Glutamatergic neuron (in vitro differentiated cells): Measurements from ENCODE around the gene AKNAD1. TPM values are rescaled to one million over a fixed set of nuclear protein-coding genes. Genes with fewer than 3 reads are reported as not detected.

Experiments used
- DNase-seq: peaks from one replicate; pipeline ENCODE4 v3.0.0; 2022
- H3K27ac Mint-ChIP-seq: one replicate; pipeline ENCODE4 v1.8.0; 2020; ENCODE audit warnings: mild to moderate bottlenecking, mixed read lengths, inconsistent platforms; ENCODE audit not compliant: unreplicated experiment
- H3K27me3 Mint-ChIP-seq: one replicate; pipeline ENCODE4 v1.8.0; 2020; ENCODE audit warnings: mild to moderate bottlenecking, moderate library complexity, mixed read lengths, inconsistent platforms; ENCODE audit not compliant: unreplicated experiment
- H3K36me3 Mint-ChIP-seq: one replicate; pipeline ENCODE4 v1.8.0; 2020; ENCODE audit warnings: mild to moderate bottlenecking, mixed read lengths, inconsistent platforms; ENCODE audit not compliant: unreplicated experiment
- H3K4me1 Mint-ChIP-seq: one replicate; pipeline ENCODE4 v1.8.0; 2020; ENCODE audit warnings: mild to moderate bottlenecking, low read depth, mixed read lengths, inconsistent platforms; ENCODE audit not compliant: unreplicated experiment
- H3K4me3 Mint-ChIP-seq: one replicate; pipeline ENCODE4 v1.8.0; 2020; ENCODE audit warnings: mild to moderate bottlenecking, mixed read lengths, inconsistent platforms; ENCODE audit not compliant: unreplicated experiment
- H3K9me3 Mint-ChIP-seq: one replicate; pipeline ENCODE4 v1.8.0; 2020; ENCODE audit warnings: mild to moderate bottlenecking, moderate library complexity, mixed read lengths, inconsistent platforms; ENCODE audit not compliant: unreplicated experiment
- total RNA-seq: library from RNA; stranded (reverse); fragmentation: NEBNext Ultra II Directional; extraction: Animal tissue kit (Norgen Biotek cat#: 25700); gene quantifications from one replicate; pipeline ENCODE4 v1.2.1, GENCODE V29; 2021; ENCODE audit not compliant: unreplicated experiment
- TF ChIP-seq, protein P1 (sequence below): fragments of 200-600 bp; sonication (generic); IDR thresholded peaks from one replicate; pipeline ENCODE4 v1.5.0; 2021; ENCODE audit not compliant: partially characterized antibody, unreplicated experiment

The AKNAD1 gene
- total RNA-seq, 1 donor from 2014 or later, result not detected

DNA sequence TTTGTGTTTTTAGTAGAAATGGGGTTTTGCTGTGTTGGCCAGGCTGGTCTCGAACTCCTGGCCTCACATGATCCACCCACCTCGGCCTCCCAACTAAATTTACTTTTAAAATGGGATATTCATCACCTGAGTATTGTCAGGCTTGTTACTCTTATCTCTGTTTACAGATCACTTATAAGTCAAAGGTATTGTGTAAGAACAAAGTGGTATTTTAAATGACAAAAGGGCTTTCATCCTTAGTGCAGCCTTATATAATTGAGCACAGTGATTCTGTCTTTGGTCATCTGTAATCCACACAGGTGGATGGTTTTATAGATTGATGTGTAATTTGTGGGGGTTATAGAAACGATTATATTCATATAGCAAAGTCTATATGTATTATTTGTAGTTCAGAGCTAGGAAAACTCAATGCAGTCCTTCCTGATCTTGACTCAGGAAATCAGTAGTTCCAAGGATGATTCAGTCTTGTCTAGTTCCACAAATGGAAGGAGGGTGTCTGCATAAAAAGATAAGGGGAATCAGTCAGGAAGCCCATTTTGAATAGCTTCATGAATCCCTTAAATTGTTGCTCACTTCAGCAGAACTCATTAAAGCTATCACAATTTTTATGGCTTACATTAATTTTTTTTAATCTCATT, 75.8 kb downstream of the AKNAD1 start:
- Mint-ChIP-seq H3K27ac (no peak overlapping the region), H3K36me3 (peaks cover 25% of the 10 kb centered on the region), H3K27me3 (no peaks in the 10 kb centered on the region), H3K9me3 (peaks cover 2% of the 10 kb centered on the region), H3K4me3 (no peak overlapping the region), H3K4me1 (no peaks in the 10 kb centered on the region)
- no peak for DNase-seq
- TF ChIP-seq, protein P1, sequence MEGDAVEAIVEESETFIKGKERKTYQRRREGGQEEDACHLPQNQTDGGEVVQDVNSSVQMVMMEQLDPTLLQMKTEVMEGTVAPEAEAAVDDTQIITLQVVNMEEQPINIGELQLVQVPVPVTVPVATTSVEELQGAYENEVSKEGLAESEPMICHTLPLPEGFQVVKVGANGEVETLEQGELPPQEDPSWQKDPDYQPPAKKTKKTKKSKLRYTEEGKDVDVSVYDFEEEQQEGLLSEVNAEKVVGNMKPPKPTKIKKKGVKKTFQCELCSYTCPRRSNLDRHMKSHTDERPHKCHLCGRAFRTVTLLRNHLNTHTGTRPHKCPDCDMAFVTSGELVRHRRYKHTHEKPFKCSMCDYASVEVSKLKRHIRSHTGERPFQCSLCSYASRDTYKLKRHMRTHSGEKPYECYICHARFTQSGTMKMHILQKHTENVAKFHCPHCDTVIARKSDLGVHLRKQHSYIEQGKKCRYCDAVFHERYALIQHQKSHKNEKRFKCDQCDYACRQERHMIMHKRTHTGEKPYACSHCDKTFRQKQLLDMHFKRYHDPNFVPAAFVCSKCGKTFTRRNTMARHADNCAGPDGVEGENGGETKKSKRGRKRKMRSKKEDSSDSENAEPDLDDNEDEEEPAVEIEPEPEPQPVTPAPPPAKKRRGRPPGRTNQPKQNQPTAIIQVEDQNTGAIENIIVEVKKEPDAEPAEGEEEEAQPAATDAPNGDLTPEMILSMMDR, result no peak

DNA sequence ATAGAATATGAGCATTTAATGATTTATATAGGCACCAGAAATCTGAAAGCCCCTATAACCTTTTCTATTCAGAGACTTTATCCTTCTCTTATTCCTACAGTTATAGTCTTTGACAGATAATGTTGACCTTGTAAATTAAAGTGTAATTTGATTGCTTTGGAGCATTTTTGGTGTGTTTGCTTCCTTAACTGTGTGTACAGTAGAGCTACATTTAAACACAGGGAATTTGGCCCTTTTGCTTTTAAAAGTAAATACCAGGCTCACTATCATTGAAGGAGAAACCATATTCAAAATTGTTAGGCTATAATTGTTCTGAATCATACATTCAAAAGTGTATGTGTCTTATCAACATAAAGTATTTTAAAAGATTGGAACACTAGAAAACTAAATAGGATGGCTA, 77.4 kb downstream of the AKNAD1 start:
- Mint-ChIP-seq H3K27ac (no peak overlapping the region), H3K9me3 (peaks cover 1% of the 10 kb centered on the region), H3K4me3 (no peak overlapping the region), H3K4me1 (no peaks in the 10 kb centered on the region), H3K27me3 (no peaks in the 10 kb centered on the region), H3K36me3 (peaks cover 12% of the 10 kb centered on the region)
- DNase-seq, result no peak
- TF ChIP-seq, protein P1, result no peak

DNA sequence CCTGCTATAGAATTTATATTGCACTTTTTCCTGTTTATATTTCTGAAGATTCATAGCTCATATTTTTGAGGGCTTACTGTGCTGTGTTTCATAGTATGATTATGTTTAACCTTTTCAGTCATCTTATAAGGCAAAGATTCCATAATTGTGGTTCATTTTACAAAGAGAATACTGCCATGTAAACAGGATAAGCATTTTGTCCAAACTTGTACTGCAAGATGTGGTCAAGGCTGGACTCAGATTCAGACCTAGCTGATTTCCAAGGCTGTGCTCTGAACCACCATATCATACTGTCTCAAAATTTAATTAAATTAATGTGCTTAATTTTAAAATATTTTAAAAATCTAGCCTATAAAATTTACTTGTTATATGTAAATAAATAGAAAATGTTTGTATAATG, 79.1 kb downstream of the AKNAD1 start:
- DNase-seq, result no peak
- TF ChIP-seq, protein P1, result no peak
- H3K9me3 Mint-ChIP-seq, result peaks cover 2% of the 10 kb centered on the region
- no peak overlapping the region for H3K27ac Mint-ChIP-seq
- no peaks in the 10 kb centered on the region for H3K4me1 Mint-ChIP-seq
- no peaks in the 10 kb centered on the region for H3K36me3 Mint-ChIP-seq
- no peak overlapping the region for H3K4me3 Mint-ChIP-seq
- H3K27me3 Mint-ChIP-seq, result peaks cover 1% of the 10 kb centered on the region

DNA sequence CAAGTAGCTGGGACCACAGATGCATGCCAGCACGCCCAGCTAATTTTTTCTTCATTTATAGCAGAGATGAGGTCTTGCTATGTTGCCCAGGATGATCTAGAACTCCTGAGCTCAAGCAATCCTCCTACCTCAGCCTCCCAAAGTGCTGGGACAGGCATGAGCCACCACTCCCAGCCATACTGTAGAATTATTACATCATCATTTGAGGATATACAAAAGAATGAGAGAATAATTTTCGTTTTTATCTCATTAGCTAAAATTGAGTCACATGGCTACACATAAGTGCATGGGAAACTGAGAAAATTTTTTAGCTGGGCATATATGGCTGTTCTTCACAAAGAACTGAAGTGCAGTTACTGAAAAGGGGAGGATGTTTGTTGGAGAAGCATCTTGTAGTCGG, 89.2 kb downstream of the AKNAD1 start:
- H3K9me3 Mint-ChIP-seq, result no peaks in the 10 kb centered on the region
- H3K36me3 Mint-ChIP-seq, result no peaks in the 10 kb centered on the region
- H3K27ac Mint-ChIP-seq, result no peak overlapping the region
- DNase-seq, result no peak
- H3K4me1 Mint-ChIP-seq, result no peaks in the 10 kb centered on the region
- TF ChIP-seq, protein P1, result no peak
- no peak overlapping the region for H3K4me3 Mint-ChIP-seq
- H3K27me3 Mint-ChIP-seq, result no peaks in the 10 kb centered on the region

DNA sequence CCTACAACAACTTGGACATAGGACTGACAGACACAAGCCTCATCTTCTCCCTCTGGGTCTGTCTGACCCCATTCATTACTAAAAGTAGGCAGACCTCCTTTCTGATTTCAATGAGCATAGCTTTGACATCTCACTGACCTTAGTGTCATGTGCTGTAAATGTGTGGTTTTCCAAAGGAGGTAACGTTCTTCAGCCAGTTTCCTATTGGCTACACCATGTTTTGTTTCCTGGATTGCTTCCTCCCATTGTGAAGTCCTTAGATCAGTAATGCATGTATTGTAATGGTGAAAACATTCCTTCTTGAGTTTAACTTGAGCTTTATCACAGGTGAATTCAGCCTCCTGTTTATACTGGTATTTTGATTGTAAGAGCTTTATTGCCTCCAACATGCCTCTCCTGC, 89.8 kb downstream of the AKNAD1 start:
- Mint-ChIP-seq H3K27ac (no peak overlapping the region), H3K4me3 (no peak overlapping the region)
- TF ChIP-seq, protein P1, result no peak

More for the DNA sequence above, 89.8 kb downstream of the AKNAD1 start:
- Mint-ChIP-seq H3K27me3 (no peaks in the 10 kb centered on the region), H3K9me3 (no peaks in the 10 kb centered on the region), H3K4me1 (no peaks in the 10 kb centered on the region), H3K36me3 (no peaks in the 10 kb centered on the region)
- no peak for DNase-seq

Other genes with a start within 250 kb of the AKNAD1 start
- gene HENMT1, start 196.0 kb downstream of the AKNAD1 start, total RNA-seq, result 15.9 TPM
- gene PRPF38B, start 164.8 kb downstream of the AKNAD1 start, total RNA-seq, result 52.2 TPM
- not detected for gene FNDC7, start 144.2 kb downstream of the AKNAD1 start, total RNA-seq
- 19.5 TPM for gene STXBP3, start 110.4 kb downstream of the AKNAD1 start, total RNA-seq
- gene GPSM2, start 19.9 kb upstream of the AKNAD1 start, total RNA-seq, result 14.4 TPM
- 26.4 TPM for gene CLCC1, start 106.4 kb upstream of the AKNAD1 start, total RNA-seq
- 128 TPM for gene WDR47, start 185.0 kb upstream of the AKNAD1 start, total RNA-seq
- gene TAF13, start 218.9 kb upstream of the AKNAD1 start, total RNA-seq, result 66.0 TPM
- 30.8 TPM for gene TMEM167B, start 233.7 kb upstream of the AKNAD1 start, total RNA-seq